LNCAP (cell line): ENCODE measurements around the gene MTERF2.
A peak's percentile ranks its signal among the peaks of the same experiment; 100 is the strongest.

Experiments
- CTCF ChIP-seq: fragments of 450-650 bp; IDR thresholded peaks from 2 replicates; pipeline ENCODE4 v1.5.1; 2017; ENCODE audit warnings: mild to moderate bottlenecking

MTERF2 gene

GRCh38 chr12:107026806-107027635 lies 40.1 kb upstream of the MTERF2 start:
- TF ChIP-seq CTCF = no peak

DNA sequence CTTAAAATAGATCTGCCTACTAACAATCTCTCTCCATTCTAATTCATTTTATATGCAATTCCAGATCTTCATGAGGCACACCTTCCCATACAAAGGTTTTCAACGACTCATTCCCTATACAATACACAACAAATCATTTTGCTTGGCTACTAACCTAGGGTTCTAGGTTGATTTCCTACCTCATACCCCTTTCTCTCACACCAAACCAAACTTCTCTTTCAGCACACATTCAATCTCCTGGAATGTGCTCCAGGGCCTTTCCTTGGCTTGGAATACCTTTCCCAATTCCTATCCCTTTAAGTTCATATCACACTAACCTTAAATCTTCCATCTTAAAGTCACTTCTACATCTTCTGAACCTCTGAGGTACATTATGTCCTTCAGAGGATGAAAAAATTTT lies 38.7 kb upstream of the MTERF2 start:
- TF ChIP-seq CTCF = no peak

DNA sequence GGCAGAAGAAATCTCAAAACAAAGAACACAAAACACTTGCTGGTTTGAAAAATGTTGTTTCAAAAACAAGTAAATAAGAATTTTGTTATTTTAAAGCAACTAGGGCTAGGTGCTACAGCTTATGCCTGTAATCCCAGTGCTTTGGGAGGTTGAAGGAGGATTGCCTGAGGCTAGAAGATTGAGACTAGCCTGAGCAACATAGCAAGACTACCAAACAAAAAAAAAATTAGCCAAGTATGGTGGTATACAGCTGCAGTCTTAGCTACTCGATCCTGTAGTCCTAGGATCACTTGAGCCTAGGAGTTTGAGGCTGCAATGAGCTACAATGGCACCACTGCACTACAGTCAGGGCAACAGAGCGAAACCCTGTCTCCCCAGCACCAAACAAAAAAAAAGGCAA lies 32.6 kb upstream of the MTERF2 start:
- TF ChIP-seq CTCF = no peak

DNA sequence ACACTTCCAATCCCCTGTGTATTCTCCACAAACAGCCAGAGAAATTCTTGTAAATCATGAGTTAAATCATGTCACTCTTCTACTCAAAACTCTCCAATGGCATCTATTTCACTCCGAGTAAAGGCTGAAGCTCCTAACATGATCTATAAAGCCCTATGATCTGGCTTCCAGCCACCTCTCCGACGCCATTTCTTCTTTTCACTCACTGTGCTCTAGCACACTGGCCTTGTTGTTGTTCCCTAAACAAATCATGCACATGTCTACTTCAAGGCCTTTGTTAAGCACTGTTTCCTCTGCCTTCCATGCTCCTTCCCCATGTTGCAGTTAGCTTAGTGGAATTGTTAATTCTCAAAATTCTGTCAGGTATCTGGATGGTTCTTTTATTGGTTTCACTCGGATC lies 30.1 kb upstream of the MTERF2 start:
- TF ChIP-seq CTCF = no peak

- peak; percentile 40; the same call in 1 of the 2 replicates for TF ChIP-seq CTCF
Observed at GRCh38 chr12:107014055-107014454, 27.1 kb upstream of the MTERF2 start.

- TF ChIP-seq CTCF = no peak
Observed at GRCh38 chr12:107012736-107013425, 25.9 kb upstream of the MTERF2 start.

DNA sequence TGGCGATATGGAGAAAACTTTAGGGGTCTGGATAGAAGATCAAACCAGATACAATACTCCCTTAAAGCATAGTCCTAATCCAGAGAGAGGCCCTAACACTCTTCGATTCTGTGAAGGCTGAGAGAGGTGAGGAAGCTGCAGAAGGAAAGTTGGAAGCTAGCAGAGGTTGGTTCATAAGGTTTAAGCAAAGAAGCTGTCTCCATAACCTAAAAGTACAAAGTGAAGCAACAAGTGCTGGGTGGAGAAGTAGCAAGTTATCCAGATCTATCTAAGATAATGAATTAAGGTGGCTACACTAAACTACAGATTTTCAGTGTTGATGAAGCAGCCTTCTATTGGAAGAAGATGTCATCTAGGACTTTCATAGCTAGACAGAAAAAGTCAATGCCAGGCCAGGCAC lies 24.6 kb upstream of the MTERF2 start:
- no peak for TF ChIP-seq CTCF
